ENCODE data around the gene SLC13A3.

The SLC13A3 gene

DNA sequence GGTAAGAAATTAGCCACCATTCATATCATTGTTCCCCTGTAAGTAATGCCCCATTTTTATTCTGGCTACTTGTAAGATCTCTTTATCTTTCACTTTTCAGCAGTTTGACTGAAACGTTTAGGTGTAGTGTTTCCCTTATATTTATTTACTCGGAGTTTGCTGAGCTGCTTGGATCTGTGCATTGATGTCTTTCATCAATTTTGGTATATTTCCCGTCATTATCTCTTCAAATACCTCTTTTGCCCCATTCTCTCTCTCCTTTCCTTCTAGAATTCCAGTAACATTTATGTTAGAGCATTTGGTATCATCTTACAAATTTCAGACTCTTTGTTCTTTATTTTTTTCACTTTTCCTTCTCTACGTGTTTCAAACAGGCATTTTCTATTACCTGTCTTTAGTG, 9.2 kb upstream of the SLC13A3 start:
- no peak for DNase-seq (ENCODE audit: low read depth, low spot score)
- H3K27ac ChIP-seq = no peak overlapping the region

DNA sequence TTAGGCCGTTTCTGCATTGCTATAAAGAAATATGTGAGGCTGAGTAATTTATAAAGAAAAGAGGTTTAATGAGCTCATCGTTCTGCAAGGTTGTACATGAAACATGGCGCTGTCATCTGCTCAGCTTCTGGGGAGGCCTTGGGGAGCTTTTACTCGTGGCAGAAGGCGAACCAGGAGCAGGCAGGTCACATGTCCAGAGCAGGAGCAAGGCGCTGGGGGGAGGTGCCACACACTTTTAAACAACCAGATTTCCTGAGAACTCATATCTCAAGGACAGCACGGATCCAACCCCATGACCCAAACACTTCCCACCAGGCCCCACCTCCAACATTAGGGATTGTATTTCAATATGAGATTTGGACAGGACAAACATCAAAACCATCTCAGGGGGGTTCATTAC, 6.4 kb upstream of the SLC13A3 start:
- no peak for DNase-seq (ENCODE audit: low read depth, low spot score)

DNA sequence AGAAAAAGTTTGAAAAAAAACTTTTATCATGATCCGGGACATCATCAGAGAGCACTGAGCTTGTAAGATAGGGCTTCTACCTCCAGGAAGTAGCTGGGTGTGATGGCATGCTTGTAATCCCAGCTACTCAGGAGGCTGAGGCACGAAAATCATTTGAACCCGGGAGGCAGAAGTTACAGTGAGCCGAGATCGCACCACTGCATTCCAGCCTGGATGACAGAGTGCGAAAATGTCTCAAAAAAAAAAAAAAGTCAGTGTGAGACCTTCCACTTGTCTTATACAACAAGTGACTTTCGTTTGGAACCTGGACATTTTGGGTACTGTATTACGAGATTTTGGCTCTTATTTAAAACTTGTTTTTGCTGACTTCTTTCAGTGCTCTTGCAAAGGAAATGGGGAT, 5.9 kb upstream of the SLC13A3 start:
- no peak overlapping the region for H3K27ac ChIP-seq
- DNase-seq (ENCODE audit: low read depth, low spot score) = no peak

More for the DNA sequence above, 6.4 kb upstream of the SLC13A3 start:
- no peak overlapping the region for H3K27ac ChIP-seq

DNA sequence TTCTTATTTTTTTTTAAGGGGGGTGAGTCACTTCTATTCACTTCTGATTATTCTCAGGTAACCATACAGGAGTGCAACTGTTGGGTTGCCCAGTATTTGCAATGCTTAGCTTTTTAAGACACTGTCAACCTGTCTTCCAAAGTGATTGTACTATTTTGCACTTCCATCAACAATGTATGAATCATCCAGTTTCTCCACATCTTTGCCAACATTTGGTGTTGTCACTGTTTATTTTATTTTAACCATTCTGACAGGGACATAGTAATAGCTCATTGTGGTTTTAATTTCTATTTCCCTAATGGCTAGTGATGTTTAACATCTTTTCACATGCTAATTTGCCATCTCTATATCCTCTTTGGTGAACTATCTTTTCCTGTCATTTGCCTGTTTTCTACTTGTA, 1.4 kb upstream of the SLC13A3 start:
- no peak for DNase-seq (ENCODE audit: low read depth, low spot score)
- no peak overlapping the region for H3K27ac ChIP-seq

DNA sequence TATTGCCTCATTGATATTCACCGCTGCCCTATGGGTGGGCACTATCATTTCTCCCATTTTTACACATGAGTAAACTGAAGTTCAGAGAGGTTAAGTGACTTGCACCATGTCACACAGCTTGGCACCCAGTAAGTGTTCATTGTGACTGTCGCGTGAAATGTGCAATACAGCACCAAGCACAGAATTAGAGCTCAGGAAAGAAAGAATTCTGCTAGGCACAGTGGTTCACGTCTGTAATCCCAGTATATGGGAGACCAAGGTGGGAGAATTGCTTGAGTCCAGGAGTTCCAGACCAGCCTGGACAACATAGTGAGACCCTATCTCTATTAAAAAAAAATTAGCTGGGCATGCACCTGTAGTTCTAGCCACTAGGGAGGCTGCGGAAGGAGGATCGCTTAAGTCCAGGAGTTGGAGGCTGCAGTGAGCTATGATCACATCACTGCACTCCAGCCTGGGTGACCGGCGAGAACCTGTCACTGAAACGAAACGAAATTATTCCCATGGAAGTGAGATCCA, 626 bp downstream of the SLC13A3 start:
- no peak for DNase-seq (ENCODE audit: low read depth, low spot score)
- H3K27ac ChIP-seq = no peak overlapping the region

DNA sequence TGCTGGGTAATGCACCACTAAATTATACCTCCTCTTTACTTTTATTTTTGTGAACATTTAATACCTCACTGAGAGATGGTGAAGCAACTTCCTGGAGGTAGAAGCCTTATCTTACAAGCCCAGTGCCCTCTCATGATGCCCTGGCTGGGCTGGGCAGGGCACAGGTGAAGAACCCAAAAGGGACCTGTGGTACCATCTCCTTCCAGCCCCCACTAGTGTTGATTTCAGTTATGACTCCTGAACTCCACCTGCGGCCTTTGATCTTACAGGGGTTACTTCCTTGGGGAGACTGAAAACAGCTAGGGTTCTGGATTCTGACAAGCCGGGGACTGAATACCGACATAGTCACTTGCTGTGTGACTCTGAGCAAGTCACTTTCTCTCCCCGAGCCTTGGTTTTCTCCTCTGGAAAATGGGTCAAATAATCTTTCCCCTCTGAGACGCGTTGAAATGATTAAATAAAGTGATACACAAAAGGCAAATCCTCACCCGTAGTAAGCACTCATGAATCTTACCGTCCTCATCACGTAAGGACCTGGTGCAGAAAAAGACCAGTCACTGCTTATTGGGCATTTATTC, 1.2 kb downstream of the SLC13A3 start:
- no peak for DNase-seq (ENCODE audit: low read depth, low spot score)
- no peak overlapping the region for H3K27ac ChIP-seq

DNA sequence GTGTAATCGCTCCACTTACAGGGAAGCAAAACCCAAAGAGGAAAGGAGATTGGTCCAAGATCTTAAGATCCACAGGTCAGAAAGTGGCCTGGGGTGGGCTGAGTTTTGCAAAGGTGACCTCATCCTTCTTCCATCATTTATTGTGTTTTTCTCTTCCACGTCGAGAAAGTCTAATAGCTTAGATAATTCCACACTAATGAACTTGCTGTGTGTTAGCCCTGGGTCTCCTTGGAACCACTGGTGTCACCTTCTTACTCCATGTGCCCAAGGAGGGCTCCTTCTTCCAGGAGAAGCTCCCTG, 1.7 kb downstream of the SLC13A3 start:
- no peak for DNase-seq (ENCODE audit: low read depth, low spot score)
- H3K27ac ChIP-seq = no peak overlapping the region

DNA sequence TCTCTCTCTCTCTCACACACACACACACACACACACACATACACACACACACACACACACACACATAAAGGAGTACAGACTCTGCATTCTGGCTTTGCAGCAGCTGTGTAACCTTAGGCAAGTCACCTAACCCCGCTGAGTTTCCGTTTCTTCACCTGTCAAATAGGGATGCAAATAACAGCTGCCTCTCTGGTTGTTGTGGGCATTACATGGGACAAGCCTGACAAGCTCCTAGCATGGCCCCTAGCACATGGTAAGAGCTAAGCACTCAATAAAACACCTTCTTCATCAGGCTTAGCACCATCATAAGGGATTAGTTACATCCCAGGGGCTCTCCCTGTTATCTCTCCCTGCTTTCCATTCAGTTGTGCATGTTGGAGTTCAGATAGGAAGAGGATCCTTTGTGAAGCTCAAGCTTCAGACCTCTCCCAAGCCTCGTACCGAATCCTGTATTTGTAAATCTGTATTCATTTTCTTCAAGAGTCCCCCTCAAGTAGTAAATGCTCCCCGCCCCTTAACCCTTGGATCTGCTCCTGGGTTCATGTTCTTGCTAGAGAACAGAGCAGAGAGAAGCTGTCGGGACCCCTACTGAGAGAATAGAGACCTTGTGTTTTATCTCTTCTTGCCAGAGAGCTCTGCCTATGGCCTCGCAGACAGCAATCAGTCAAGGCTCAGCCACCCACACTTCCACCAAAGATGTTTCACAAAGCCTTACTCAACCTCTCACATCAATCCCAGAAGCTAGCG, 2.2 kb downstream of the SLC13A3 start:
- H3K27ac ChIP-seq = no peak overlapping the region
- no peak for DNase-seq (ENCODE audit: low read depth, low spot score)

DNA sequence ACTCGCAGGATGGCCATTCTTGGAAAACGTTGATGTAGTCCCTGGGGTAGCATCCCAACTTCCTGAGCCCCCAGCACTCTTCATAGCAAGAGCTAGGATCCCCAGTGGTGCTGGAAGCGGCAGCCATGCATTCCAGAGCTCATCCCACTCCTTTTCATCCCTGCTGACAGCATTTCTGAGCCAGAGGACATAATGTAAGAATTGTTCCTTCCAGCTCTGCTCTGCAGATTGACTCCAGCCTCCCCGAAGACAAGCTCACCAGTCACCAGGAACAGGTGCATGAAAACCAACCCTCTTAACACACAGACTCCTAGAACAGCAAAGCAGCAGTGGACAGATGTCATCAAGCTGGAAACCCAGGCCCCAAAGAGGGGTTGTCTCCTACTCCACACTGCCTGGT, 3.8 kb downstream of the SLC13A3 start:
- DNase-seq (ENCODE audit: low read depth, low spot score) = no peak

DNA sequence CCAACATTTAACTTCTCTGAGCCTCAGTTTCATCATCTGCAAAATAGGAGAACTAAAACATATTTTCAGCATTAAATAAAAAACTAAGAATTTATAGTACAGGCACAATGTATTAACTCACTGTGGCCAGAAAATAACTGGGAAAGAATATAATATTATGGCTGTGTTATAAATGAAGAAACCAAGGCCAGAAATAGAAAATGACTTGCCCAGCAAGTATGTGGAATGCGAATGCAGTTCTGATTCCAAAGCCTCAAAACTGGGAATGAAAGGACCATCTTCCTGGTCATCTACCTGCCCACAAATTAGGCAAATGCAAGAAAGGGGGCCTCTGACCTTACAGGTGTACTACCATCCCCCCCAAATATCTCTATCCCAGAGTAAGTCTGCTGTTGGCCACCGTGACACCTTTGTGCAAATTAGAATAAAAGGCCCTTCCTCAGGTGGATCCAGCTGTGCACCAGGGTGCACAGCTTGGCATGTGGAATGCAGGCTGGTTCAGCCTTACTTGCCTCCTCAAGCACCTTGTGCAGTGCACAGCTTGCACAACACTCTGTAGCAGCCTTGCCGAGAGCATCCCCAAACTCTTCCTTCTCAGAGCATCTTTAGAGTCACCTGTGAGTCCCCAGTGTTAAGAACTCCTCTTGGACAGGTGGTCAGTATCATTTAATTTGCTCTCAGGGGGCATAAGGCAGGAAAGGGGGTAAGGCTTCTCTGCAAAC, 4.4 kb downstream of the SLC13A3 start:
- H3K27ac ChIP-seq = no peak overlapping the region
- DNase-seq (ENCODE audit: low read depth, low spot score) = no peak

More for the DNA sequence above, 3.8 kb downstream of the SLC13A3 start:
- H3K27ac ChIP-seq = no peak overlapping the region

DNA sequence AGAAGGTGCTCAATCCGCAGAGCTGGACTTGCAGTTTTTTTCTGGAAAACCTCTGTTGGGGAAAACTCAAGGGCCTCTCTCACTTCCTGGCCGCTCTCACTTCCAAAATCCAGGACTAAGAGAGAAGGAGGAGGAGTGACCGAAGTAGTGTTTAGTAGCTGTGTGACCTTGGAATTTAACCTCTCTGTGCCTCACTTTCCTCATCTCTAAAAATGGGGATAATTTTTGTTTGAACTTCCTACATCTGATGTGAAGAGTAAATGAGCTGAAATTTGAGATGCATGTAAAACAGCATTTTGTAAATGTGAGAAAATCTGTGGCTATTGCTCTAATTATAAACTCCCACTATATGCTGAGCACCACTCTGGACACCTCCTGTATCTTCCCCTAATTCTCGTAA, 5.1 kb downstream of the SLC13A3 start:
- DNase-seq (ENCODE audit: low read depth, low spot score) = no peak
- no peak overlapping the region for H3K27ac ChIP-seq

DNA sequence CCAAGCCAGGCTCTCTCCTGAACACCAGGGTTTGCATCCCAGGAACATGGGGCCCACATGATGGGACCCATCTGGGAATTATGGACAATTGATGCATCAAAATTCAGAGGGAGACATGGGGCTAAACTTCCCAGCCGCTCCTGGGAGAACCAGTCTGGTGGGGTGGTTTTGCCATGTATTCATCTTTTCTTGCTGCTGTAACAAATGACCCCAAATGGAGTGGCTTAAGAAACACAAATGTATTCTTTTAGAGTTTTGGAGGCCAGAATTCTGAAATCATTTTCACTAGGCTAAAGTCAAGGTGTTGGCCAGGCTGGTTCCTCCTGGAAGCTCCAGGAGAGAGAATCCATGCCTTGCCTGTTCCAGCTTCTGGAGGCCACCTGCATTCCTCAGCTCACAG, 6.5 kb downstream of the SLC13A3 start:
- no peak overlapping the region for H3K27ac ChIP-seq
- DNase-seq (ENCODE audit: low read depth, low spot score) = no peak

DNA sequence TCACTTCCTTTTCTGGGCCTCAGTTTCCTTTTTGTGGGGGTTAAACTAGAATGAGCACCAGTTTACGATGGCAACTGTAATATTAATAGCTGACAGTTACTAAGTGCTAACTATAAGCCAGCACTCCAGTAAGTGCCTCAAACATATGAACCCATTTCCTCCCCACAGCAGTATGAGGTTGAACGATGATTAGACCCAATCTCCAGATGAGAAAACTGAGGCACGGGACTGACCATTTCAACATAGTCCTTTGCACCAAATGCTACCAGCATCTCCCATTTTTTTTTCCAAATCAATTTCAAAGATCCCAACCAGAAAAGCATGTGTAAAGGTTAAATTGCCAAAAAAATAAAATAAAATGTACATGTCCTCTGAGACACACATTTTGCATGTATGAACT, 7.1 kb downstream of the SLC13A3 start:
- no peak for DNase-seq (ENCODE audit: low read depth, low spot score)

DNA sequence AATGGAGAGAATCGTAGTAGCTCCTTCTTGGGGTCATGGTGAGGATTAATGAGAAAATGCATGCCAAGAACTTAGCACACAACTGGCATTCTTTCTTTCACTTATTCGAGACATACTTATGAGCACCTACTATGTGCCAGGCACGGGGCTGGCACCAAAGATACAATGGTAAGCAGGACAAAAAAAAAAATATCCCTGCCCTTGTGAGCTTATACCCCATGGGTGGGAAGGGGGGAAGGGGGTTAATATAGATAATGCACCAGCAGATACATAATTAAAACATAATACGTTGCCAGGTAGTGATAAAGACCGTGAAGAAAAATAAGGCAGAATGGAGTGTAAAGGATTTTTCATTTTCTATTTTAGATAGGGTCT, 8.3 kb downstream of the SLC13A3 start:
- no peak overlapping the region for H3K27ac ChIP-seq
- no peak for DNase-seq (ENCODE audit: low read depth, low spot score)

More for the DNA sequence above, 7.1 kb downstream of the SLC13A3 start:
- H3K27ac ChIP-seq = no peak overlapping the region

DNA sequence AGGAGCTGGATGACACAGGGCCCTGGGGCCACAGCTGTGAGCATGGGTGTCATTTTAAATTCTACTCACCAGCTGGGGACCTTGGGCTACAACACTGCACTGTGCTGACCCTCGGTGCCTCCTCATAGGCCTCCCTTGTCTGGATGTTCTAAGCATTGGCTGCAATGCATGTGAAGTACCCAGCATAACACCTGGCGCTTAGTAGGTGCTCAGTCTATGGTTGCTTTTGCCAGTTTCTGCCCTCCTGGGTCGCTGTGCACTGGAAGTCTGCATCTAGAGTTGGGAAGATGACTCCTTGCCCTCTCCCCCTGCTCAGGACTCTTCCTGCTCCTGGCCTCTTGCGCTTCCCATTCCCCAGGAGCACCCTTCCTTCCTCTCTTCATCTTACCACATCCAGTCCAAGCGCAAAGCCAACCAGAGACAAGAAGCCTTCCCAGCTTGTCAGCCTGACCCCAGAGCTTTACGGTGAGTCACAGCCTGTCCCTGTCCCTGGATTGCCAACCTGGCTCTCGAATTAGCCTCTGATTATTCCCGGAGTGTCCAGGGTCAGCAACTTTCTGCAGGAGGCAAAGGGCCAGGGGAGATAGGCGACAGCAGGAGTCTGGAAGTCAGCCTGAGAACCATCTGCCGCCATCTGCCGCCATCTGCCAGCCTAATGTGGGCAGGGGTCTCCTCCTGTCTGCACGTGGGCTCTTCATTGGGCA, 8.8 kb downstream of the SLC13A3 start:
- H3K27ac ChIP-seq = no peak overlapping the region
- DNase-seq (ENCODE audit: low read depth, low spot score) = no peak

DNA sequence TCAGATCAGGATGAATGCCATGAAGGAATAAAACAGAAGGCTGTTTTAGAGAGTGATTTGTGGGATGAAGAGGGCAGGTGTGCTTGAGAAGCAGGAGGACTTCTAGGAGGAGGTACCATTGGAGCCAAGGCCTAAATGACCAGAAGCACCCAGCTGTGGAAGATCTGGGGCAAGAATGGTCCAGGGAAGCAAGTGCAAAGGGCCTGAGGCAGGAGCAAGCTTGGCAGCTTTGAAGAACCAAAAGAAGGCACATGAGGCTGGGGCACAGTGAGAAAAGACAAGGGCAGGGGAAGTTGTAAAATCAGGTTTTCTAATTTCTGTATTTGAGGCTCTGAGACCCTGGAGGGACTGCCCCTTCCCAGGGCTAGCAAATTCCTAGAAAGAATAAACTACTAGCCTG, 9.8 kb downstream of the SLC13A3 start:
- DNase-seq (ENCODE audit: low read depth, low spot score) = no peak
- H3K27ac ChIP-seq = no peak overlapping the region

DNA sequence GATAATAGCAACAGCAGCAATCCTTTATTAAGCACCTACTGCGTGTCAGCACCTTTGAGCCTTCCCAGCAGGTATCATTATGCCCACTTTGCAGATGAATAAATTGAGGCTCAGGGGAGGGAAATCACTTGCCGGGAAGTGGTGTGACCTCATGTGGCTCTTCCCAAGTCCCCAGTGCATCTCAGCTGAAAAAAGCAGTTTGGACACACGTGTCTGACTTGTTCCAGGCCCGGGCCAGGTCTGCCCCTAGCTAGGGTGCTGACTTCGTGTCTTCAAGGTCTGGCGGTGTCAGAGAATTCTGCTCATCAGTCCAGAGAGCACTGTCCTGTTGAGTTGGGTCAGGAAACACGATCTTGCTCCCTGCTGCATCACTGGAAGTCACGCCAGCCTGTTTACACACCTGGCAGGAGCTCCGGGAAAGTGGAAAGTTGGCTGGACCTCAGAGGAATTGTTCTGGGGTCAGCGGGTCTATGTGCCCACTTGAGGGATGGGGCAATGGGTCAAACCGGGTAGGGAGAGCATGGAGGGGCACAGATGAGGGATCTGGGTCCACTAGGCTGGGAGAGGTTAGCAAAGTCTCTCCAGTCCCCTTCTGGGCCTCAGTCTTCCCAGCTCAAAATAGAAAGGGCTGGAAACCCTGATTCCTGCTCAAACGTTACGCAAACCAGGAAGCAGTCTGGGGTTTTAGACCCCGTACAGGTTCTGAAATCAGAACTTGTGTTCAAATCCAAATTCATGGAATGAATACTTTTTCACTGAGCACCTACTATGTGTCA, 10.5 kb downstream of the SLC13A3 start:
- H3K27ac ChIP-seq = no peak overlapping the region
- DNase-seq (ENCODE audit: low read depth, low spot score) = no peak

DNA sequence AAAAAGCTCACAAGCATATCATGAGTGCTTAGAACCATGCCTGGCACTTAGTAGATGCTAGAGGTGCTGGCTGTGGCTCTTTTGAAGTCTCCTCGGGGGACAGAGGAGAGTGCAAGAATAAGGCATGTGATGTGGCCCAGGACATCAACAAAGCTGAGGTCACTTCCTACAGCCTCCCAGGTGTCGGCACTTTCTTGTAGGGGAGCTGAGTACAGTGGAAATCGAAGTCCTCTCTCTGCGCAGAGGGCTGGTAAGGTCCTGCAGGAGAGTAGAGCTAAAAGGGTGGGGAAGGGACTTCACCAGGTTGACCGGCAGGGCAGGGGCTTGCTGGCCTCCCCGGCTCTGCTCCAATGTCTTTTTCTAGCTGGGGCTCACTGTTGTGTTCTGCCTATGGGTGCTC, 11.2 kb downstream of the SLC13A3 start:
- H3K27ac ChIP-seq = no peak overlapping the region
- no peak for DNase-seq (ENCODE audit: low read depth, low spot score)

DNA sequence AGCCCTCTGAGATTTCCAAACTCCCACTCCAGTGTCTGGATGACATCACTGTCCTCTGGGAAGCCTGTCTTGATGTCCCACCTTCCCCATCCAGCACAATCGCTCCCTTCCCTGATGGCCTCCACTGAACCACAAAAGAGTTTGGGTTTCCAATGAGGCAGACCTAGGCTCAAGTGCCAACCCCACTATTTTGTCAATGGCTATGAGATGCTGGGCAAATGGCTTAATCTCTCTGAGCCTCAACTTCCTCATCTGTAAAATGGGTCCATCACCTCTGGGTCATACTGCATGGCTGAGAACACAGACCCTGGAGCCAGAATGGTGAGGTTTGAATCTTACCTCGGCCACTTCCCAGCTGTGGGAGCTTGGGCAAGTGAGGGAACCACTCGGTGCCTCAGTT, 11.7 kb downstream of the SLC13A3 start:
- H3K27ac ChIP-seq = no peak overlapping the region
- no peak for DNase-seq (ENCODE audit: low read depth, low spot score)

DNA sequence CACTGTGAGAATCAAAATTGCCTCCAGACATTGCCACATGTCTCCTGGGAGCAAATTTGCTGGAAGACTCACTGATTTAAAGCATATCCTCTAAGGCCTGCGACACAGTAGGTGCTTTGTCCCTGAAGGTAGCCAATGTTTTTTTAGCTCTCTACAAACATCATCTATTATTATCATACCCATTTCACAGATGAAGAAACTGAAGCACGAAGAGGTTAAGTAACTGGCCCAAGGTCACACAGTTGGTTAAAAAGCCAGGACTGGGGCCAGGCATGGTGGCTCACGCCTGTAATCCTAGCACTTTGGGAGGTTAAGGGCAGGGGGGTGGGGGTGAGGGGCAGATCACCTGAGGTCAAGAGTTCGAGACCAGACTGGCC, 12.4 kb downstream of the SLC13A3 start:
- H3K27ac ChIP-seq = no peak overlapping the region
- DNase-seq (ENCODE audit: low read depth, low spot score) = no peak

All from epithelial cell of prostate (primary cell).